H1 (cell line): Measurements from ENCODE around the gene TTC27. TPM values are rescaled to one million over a fixed set of nuclear protein-coding genes. Genes with fewer than 3 reads are reported as not detected.

ENCODE experiments used
- CTCF ChIA-PET: fragments of 300-600 bp; sonication (Branson Sonifier 250); formaldehyde crosslinking; loops from one replicate; lab custom pipeline; 2021; ENCODE audit not compliant: partially characterized antibody; lab: Charles Lee
- POLR2A ChIA-PET: fragments of 300-600 bp; sonication (Branson Sonifier 250); formaldehyde crosslinking; loops from one replicate; lab custom pipeline; 2021; ENCODE audit warnings: inconsistent platforms; ENCODE audit not compliant: partially characterized antibody; lab: Charles Lee
- DNase-seq, 2 experiments: peaks; one replicate each; pipeline versions ENCODE4 v3.0.0 to v3.0.0-alpha.2; 2010 to 2022; ENCODE audit warnings: low spot score in 2 of 2, low read depth in 1 of 2, mixed read lengths in 1 of 2
- FAIRE-seq: peaks from 2 replicates; lab custom pipeline; 2011; peaks lifted over from hg19 to GRCh38; lab: Jason Lieb, UNC
- H2AFZ ChIP-seq: 2 replicates; pipeline ENCODE4 v1.8.1; 2012; ENCODE audit warnings: low read length, inconsistent platforms
- H2AK5ac ChIP-seq: 2 replicates; pipeline ENCODE4 v1.6.1; 2013; ENCODE audit warnings: low read depth, low read length
- H2BK120ac ChIP-seq: replicated peaks from 2 replicates; pipeline ENCODE3; 2013; ENCODE audit warnings: low read depth, low read length, inconsistent platforms
- H2BK12ac ChIP-seq: 2 replicates; pipeline ENCODE4 v1.6.1; 2013; ENCODE audit warnings: low read depth, low read length
- H2BK15ac ChIP-seq: 2 replicates; pipeline ENCODE4 v1.6.1; 2013; ENCODE audit warnings: low read length
- H2BK20ac ChIP-seq: 2 replicates; pipeline ENCODE4 v1.6.1; 2013; ENCODE audit warnings: low read length
- H2BK5ac ChIP-seq: 2 replicates; pipeline ENCODE4 v1.6.1; 2013; ENCODE audit warnings: low read depth, low read length
- H3K14ac ChIP-seq: 2 replicates; pipeline ENCODE4 v1.6.1; 2013; ENCODE audit warnings: inconsistent platforms; ENCODE audit not compliant: insufficient read length
- H3K18ac ChIP-seq: 2 replicates; pipeline ENCODE4 v1.6.1; 2013; ENCODE audit warnings: low read length; ENCODE audit errors: extremely low read depth
- H3K23ac ChIP-seq: 2 replicates; pipeline ENCODE4 v1.6.1; 2013; ENCODE audit warnings: inconsistent platforms; ENCODE audit not compliant: insufficient read length
- H3K23me2 ChIP-seq: 2 replicates; pipeline ENCODE4 v1.6.1; 2013; ENCODE audit warnings: low read depth, low read length
- H3K27ac ChIP-seq: 2 replicates; pipeline ENCODE4 v1.6.1; 2011; ENCODE audit warnings: low read depth, low read length, inconsistent platforms
- H3K27me3 ChIP-seq, 4 experiments: replicated peaks in 1 of 4; 1 replicate in 1 of 4; 2 replicates in 3 of 4; pipeline versions ENCODE4 v1.6.1 to v1.8.1; 2011 to 2013; ENCODE audit warnings: low read length in 3 of 4, mild to moderate bottlenecking in 3 of 4, inconsistent platforms in 2 of 4, mixed read lengths in 2 of 4, moderate library complexity in 1 of 4; ENCODE audit not compliant: control insufficient read depth in 3 of 4, insufficient read depth in 3 of 4; ENCODE audit errors: extremely low read depth in 1 of 4
- H3K36me3 ChIP-seq, 4 experiments: 2 replicates each; pipeline versions ENCODE4 v1.6.1 to v1.8.1; 2011 to 2013; ENCODE audit warnings: mild to moderate bottlenecking in 4 of 4, low read length in 3 of 4, moderate library complexity in 2 of 4, control low read depth in 1 of 4, inconsistent platforms in 1 of 4; ENCODE audit not compliant: insufficient read depth in 4 of 4, control insufficient read depth in 2 of 4
- H3K4ac ChIP-seq: replicated peaks from 2 replicates; pipeline ENCODE3; 2013; ENCODE audit warnings: low read length, low read depth, mixed read lengths, inconsistent platforms; ENCODE audit not compliant: insufficient read length
- H3K4me1 ChIP-seq, 4 experiments: replicated peaks in 1 of 4; 1 replicate in 1 of 4; 2 replicates in 3 of 4; pipeline versions ENCODE4 v1.6.1 to v1.8.1; 2011 to 2013; ENCODE audit warnings: low read length in 3 of 4, inconsistent platforms in 2 of 4, mixed read lengths in 1 of 4; ENCODE audit not compliant: insufficient read depth in 4 of 4, control insufficient read depth in 3 of 4
- H3K4me2 ChIP-seq, 2 experiments: 2 replicates each; pipeline versions ENCODE4 v1.6.1 to v1.8.1; 2011 to 2013; ENCODE audit warnings: low read depth in 2 of 2, low read length in 2 of 2, control low read depth in 1 of 2, inconsistent platforms in 1 of 2, mild to moderate bottlenecking in 1 of 2; ENCODE audit not compliant: insufficient read depth in 1 of 2
- H3K4me3 ChIP-seq, 4 experiments: fragments of 200-600, 300-600 bp in 1 of 4; sonication (generic), shearing (Covaris generic), sonication (Bioruptor Twin) in 1 of 4; 2 replicates each; pipeline versions ENCODE4 v1.5.1 to v1.8.1; 2011 to 2016; ENCODE audit warnings: low read length in 4 of 4, low read depth in 3 of 4, control low read depth in 2 of 4, inconsistent platforms in 2 of 4, mild to moderate bottlenecking in 2 of 4, mixed read lengths in 1 of 4, moderate library complexity in 1 of 4; ENCODE audit not compliant: insufficient read depth in 2 of 4; ENCODE audit errors: extremely low read depth in 1 of 4
- H3K56ac ChIP-seq: replicated peaks from 2 replicates; pipeline ENCODE3; 2013; ENCODE audit warnings: low read depth, mild to moderate bottlenecking, mixed read lengths, low read length, inconsistent platforms; ENCODE audit not compliant: insufficient read length
- H3K79me1 ChIP-seq: 2 replicates; pipeline ENCODE4 v1.6.1; 2013; ENCODE audit warnings: low read depth, low read length, control low read depth
- H3K79me2 ChIP-seq, 2 experiments: 2 replicates each; pipeline versions ENCODE4 v1.6.1 to v1.8.1; 2012 to 2013; ENCODE audit warnings: low read length in 2 of 2, mild to moderate bottlenecking in 2 of 2, inconsistent platforms in 1 of 2; ENCODE audit not compliant: insufficient read depth in 2 of 2, control insufficient read depth in 1 of 2
- H3K9ac ChIP-seq, 4 experiments: replicated peaks in 1 of 4; 1 replicate in 1 of 4; 2 replicates in 3 of 4; pipeline versions ENCODE4 v1.6.1 to v1.8.1; 2011 to 2013; ENCODE audit warnings: low read depth in 3 of 4, low read length in 3 of 4, control low read depth in 2 of 4, mild to moderate bottlenecking in 2 of 4, moderate library complexity in 2 of 4, inconsistent platforms in 1 of 4; ENCODE audit errors: extremely low read depth in 1 of 4
- H3K9me3 ChIP-seq, 2 experiments: 2 replicates each; pipeline versions ENCODE4 v1.6.1 to v1.8.1; 2012 to 2013; ENCODE audit warnings: mild to moderate bottlenecking in 2 of 2, moderate library complexity in 2 of 2, control low read depth in 1 of 2, inconsistent platforms in 1 of 2, low read depth in 1 of 2, low read length in 1 of 2, mixed read lengths in 1 of 2; ENCODE audit not compliant: insufficient read depth in 2 of 2
- H4K20me1 ChIP-seq, 2 experiments: replicated peaks in 1 of 2; 2 replicates each; pipeline versions ENCODE3 to v1.8.1; 2011 to 2013; ENCODE audit warnings: inconsistent platforms in 2 of 2, low read length in 2 of 2, mild to moderate bottlenecking in 1 of 2; ENCODE audit not compliant: insufficient read depth in 2 of 2, control insufficient read depth in 1 of 2
- H4K5ac ChIP-seq: 2 replicates; pipeline ENCODE4 v1.6.1; 2013; ENCODE audit warnings: low read length, low read depth, mixed read lengths, inconsistent platforms; ENCODE audit not compliant: insufficient read length
- H4K8ac ChIP-seq: 2 replicates; pipeline ENCODE4 v1.8.0; 2013; ENCODE audit warnings: mild to moderate bottlenecking, moderate library complexity, low read length, inconsistent platforms; ENCODE audit not compliant: insufficient read depth; ENCODE audit errors: extremely low read depth
- H4K91ac ChIP-seq: replicated peaks from 2 replicates; pipeline ENCODE3; 2013; ENCODE audit warnings: low read length, mixed read lengths, inconsistent platforms; ENCODE audit not compliant: insufficient read length
- BRCA1 ChIP-seq: IDR thresholded peaks from 2 replicates; pipeline ENCODE4 v1.6.1; 2012; ENCODE audit warnings: low read depth, low read length, improper control_type of control experiment
- CEBPB ChIP-seq: IDR thresholded peaks from 2 replicates; pipeline ENCODE4 v1.6.1; 2012; ENCODE audit warnings: low read depth, low read length
- CHD2 ChIP-seq: IDR thresholded peaks from 2 replicates; pipeline ENCODE4 v1.6.1; 2012; ENCODE audit warnings: low read length, improper control_type of control experiment
- EGR1 ChIP-seq: IDR thresholded peaks from 2 replicates; pipeline ENCODE4 v1.6.1; 2011; ENCODE audit warnings: low read depth, low read length, borderline replicate concordance
- EP300 ChIP-seq, 2 experiments: IDR thresholded peaks; 1 replicate in 1 of 2; 2 replicates in 1 of 2; pipeline ENCODE4 v1.6.1; 2011 to 2012; ENCODE audit warnings: low read depth in 2 of 2, low read length in 2 of 2, mild to moderate bottlenecking in 2 of 2, borderline replicate concordance in 1 of 2, inconsistent platforms in 1 of 2, moderate library complexity in 1 of 2
- HDAC2 ChIP-seq, 2 experiments: fragments of 300-600 bp in 1 of 2; sonication (generic) in 1 of 2; IDR thresholded peaks; 2 replicates each; pipeline ENCODE4 v1.6.1; 2011 to 2012; ENCODE audit warnings: low read depth in 2 of 2, low read length in 2 of 2, mild to moderate bottlenecking in 2 of 2, moderate library complexity in 2 of 2, borderline replicate concordance in 1 of 2, inconsistent platforms in 1 of 2
- JUN ChIP-seq: IDR thresholded peaks from 2 replicates; pipeline ENCODE4 v1.6.1; 2011; ENCODE audit warnings: low read depth, mild to moderate bottlenecking, improper control_type of control experiment, low read length
- NANOG ChIP-seq: IDR thresholded peaks from 2 replicates; pipeline ENCODE4 v1.6.1; 2011; ENCODE audit warnings: low read length, low read depth, mild to moderate bottlenecking, inconsistent platforms; ENCODE audit not compliant: insufficient read depth, poor library complexity, severe bottlenecking
- PHF8 ChIP-seq: fragments of 200-600 bp; sonication (generic); conservative IDR thresholded peaks from 2 replicates; pipeline ENCODE4 v1.7.1; 2012; ENCODE audit warnings: low read depth, mild to moderate bottlenecking, inconsistent platforms, low read length, moderate library complexity
- SIN3A ChIP-seq, 2 experiments: IDR thresholded peaks in 1 of 2; conservative IDR thresholded peaks in 1 of 2; 2 replicates each; pipeline ENCODE4 v1.6.1; 2011 to 2012; ENCODE audit warnings: low read length in 2 of 2, improper control_type of control experiment in 1 of 2, low read depth in 1 of 2, mild to moderate bottlenecking in 1 of 2
- SIX5 ChIP-seq: IDR thresholded peaks from 2 replicates; pipeline ENCODE4 v1.6.1; 2011; ENCODE audit warnings: mild to moderate bottlenecking, low read depth, low read length
- SP2 ChIP-seq: IDR thresholded peaks from 2 replicates; pipeline ENCODE4 v1.6.1; 2012; ENCODE audit warnings: mild to moderate bottlenecking, low read length, inconsistent platforms
- TBP ChIP-seq: IDR thresholded peaks from 2 replicates; pipeline ENCODE4 v1.6.1; 2011; ENCODE audit warnings: low read depth, low read length, improper control_type of control experiment
- WGBS, 2 experiments: shearing (Covaris generic) in 1 of 2; methylation state at CpG; one replicate each; pipeline versions ENCODE4 v1.1.6 to v1.1.7; 2013 to 2015; ENCODE audit warnings: low lambda C conversion rate in 2 of 2, mixed read lengths in 2 of 2, inconsistent platforms in 1 of 2, low coverage in 1 of 2, missing lambda C conversion rate in 1 of 2; ENCODE audit not compliant: insufficient replicate concordance in 2 of 2, insufficient coverage in 1 of 2, insufficient read length in 1 of 2; ENCODE audit errors: extremely low coverage in 1 of 2, missing lambda C conversion rate in 1 of 2; 5-methylcytosine and 5-hydroxymethylcytosine counted together
- polyA plus RNA-seq, 7 experiments: library from polyadenylated mRNA; depleted of rRNA in 3 of 7; stranded (reverse) in 5 of 7; unstranded in 2 of 7; fragments of >200 nt in 5 of 7; fragments of 200-250 nt in 2 of 7; gene quantifications; 1 replicate in 5 of 7; 2 replicates in 1 of 7; 4 replicates in 1 of 7; pipeline versions ENCODE4 v1.2.1 to v1.2.3, GENCODE V29; 2011 to 2013; ENCODE audit warnings: missing spikeins in 2 of 7, mixed read lengths in 2 of 7
- total RNA-seq: library from RNA; stranded (reverse); fragmentation: NEBNext Ultra II Directional; extraction: Animal tissue kit (Norgen Biotek cat#: 25700); gene quantifications from 2 replicates; pipeline ENCODE4 v1.2.1, GENCODE V29; 2021
- TF ChIP-seq, protein P1 (sequence below): IDR thresholded peaks from 2 replicates; pipeline ENCODE4 v1.6.1; 2011; ENCODE audit warnings: low read depth, mild to moderate bottlenecking, low read length; ENCODE audit not compliant: insufficient read depth

Gene TTC27
- total and polyA plus RNA-seq, 2 of the 8 experiments (the other 6 are each of a cell fraction or from before 2014, with no cell fraction given), result 13.8 to 29.1 TPM

DNA sequence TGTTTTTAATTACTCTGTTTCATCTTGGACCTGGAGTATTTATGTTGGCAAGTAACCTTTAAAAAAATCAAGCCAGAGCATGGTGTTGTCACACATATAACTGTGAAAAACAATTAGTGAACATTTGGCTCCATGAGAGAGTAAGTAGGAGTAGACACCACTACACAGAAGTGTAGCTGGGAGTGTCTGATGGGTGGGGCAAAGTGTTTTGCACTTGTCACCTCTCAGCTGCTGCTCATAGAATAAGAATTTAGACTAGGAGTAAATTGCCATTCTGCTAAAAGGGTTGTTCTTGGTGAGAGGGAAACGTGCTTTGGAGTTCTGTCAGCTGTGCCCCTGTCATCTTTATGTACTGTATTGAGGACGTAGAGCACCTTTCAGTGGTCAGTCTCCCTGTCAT, 114.5 kb downstream of the TTC27 start:
- no peaks in the 10 kb centered on the region for H3K4me1 ChIP-seq
- H3K79me1 ChIP-seq, result no peaks in the 10 kb centered on the region
- H3K27me3 ChIP-seq, result no peaks in the 10 kb centered on the region
- H3K23ac ChIP-seq, result no peak overlapping the region
- CTCF ChIA-PET, result interaction anchor here (0.5 to 0.6 kb wide), 2 partner anchors 653 to 1031 kb away, joined by 3 to 4 read pairs; no protein-coding TSS in a partner anchor
- no peak overlapping the region for H2BK20ac ChIP-seq
- H3K9me3 ChIP-seq, result no peaks in the 10 kb centered on the region
- no peak overlapping the region for H3K9ac ChIP-seq
- H4K20me1 ChIP-seq, result no peaks in the 10 kb centered on the region
- H3K4me3 ChIP-seq, result no peak overlapping the region
- DNase-seq (no peak), FAIRE-seq (no peak)
- H3K4ac ChIP-seq, result no peak overlapping the region
- H2BK12ac ChIP-seq, result no peak overlapping the region
- H2AFZ ChIP-seq, result no peak overlapping the region
- H3K79me2 ChIP-seq, result no peaks in the 10 kb centered on the region
- H2BK5ac ChIP-seq, result no peak overlapping the region
- no peak overlapping the region for H2AK5ac ChIP-seq
- H3K56ac ChIP-seq, result no peak overlapping the region
- H2BK120ac ChIP-seq, result no peak overlapping the region
- POLR2A ChIA-PET, result no interaction called here
- no peaks in the 10 kb centered on the region for H3K36me3 ChIP-seq
- no peaks in the 10 kb centered on the region for H3K23me2 ChIP-seq
- H2BK15ac ChIP-seq, result no peak overlapping the region
- H3K14ac ChIP-seq, result no peak overlapping the region
- no peak overlapping the region for H3K27ac ChIP-seq
- H4K91ac ChIP-seq, result no peak overlapping the region
- H4K8ac ChIP-seq, result no peak overlapping the region
- H3K4me2 ChIP-seq, result no peak overlapping the region
- 84% methylated on average over 2 of the region's 2 CpGs; no CpG with 5 or more reads in 1 of the 2 experiments for WGBS, 2 experiments
- no peak overlapping the region for H4K5ac ChIP-seq
- no peak overlapping the region for H3K18ac ChIP-seq
- TF ChIP-seq NANOG, result no peak
- TF ChIP-seq CHD2, result no peak
- TF ChIP-seq CEBPB, result no peak
- TF ChIP-seq SIX5, result no peak
- TF ChIP-seq HDAC2 (IDR thresholded peaks at IDR 0.05; ENCODE audit: borderline replicate concordance in 1 of 2, low read depth in 2 of 2, low read length in 2 of 2), result no peak
- TF ChIP-seq JUN, result no peak
- TF ChIP-seq TBP, result no peak
- no peak for TF ChIP-seq EP300 (IDR thresholded peaks at IDR 0.05; ENCODE audit: borderline replicate concordance in 1 of 2, low read depth in 2 of 2, low read length in 2 of 2)
- TF ChIP-seq PHF8, result no peak
- TF ChIP-seq SP2, result no peak
- no peak for TF ChIP-seq BRCA1
- TF ChIP-seq EGR1, result no peak
- TF ChIP-seq SIN3A (conservative IDR thresholded peaks at IDR 0.05 in 1 of 2, IDR thresholded peaks at IDR 0.05 in 1 of 2; ENCODE audit: low read depth in 1 of 2, low read length in 2 of 2), result no peak
- TF ChIP-seq, protein P1, sequence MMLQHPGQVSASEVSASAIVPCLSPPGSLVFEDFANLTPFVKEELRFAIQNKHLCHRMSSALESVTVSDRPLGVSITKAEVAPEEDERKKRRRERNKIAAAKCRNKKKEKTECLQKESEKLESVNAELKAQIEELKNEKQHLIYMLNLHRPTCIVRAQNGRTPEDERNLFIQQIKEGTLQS, result no peak
